Left cardiac atrium (tissue), 4 donors: ENCODE results near the gene PCDHGB7. TPM values are rescaled to one million over a fixed set of nuclear protein-coding genes. Genes with fewer than 3 reads are reported as not detected.
"Not testable (repeated sequence)": the region's sequence is repeated elsewhere in the genome, so short reads cannot be mapped to it uniquely, and the experiment has no call there.

Source experiments
- ATAC-seq, 2 donors: fragments of 200-7000 bp; cut with Tn5 transposase; one replicate each; pipeline ENCODE4 v1.9.1; 2020; ENCODE audit warnings: mild to moderate bottlenecking in 2 of 2, moderate library complexity in 2 of 2
- DNase-seq: peaks from one replicate; pipeline ENCODE4 v3.0.0-alpha.2; 2020
- intact Hi-C, 2 donors: fragments of 100-400 bp; cut with DNase I; formaldehyde crosslinking; loops; one replicate each; pipeline versions ENCODE4 v1.14.1 to v1.15.1; 2022 to 2023
- long read RNA-seq: library from polyadenylated mRNA; unstranded; transcript quantifications from one replicate; pipeline ENCODE4 v2.0.0, GENCODE V29; 2021
- total RNA-seq, 2 donors: library from RNA; stranded (reverse); fragmentation: NEBNext Ultra II Directional; extraction: Animal tissue kit (Norgen Biotek cat#: 25700); gene quantifications; one replicate each; pipeline ENCODE4 v1.2.1, GENCODE V29; 2021
- donor health status: DM: no; HTN: yes; CAD: no.
- donor health status: DM: no; HTN: yes; CAD: no; lungs with severe emphysema.
- donor health status: DM: yes; HTN: yes; CAD: no.
- donor health status: Dilated cardiomyopathy.

The PCDHGB7 gene
- total RNA-seq = 1 to 10 TPM; 7.6 to 8.8 TPM
- long read RNA-seq = 0 reads

- intact Hi-C loops = loop anchor here (5.0 to 10.0 kb wide), 2 partner anchors 137 to 145 kb away; no protein-coding TSS in a partner anchor
- ATAC-seq (peak; percentile 91 to 95), DNase-seq (peak; percentile 83)
These were observed at the start of gene PCDHGB7 for GRCh38 chr5:141417494-141418172. Gene PCDHGB7, plus strand, starts transcription at chr5:141417677. Its CDS starts 183 bp downstream, at chr5:141417860.

GRCh38 chr5:141369994-141370848 lies 47.3 kb upstream of the PCDHGB7 start, which contains the start of gene PCDHGB3:
Gene PCDHGB3, plus strand, starts transcription at chr5:141370242. Its CDS starts 153 bp downstream, at chr5:141370395.
- ATAC-seq = peak; percentile 86 to 90
- intact Hi-C loops = no loop called here
- peak; percentile 49 for DNase-seq

DNA sequence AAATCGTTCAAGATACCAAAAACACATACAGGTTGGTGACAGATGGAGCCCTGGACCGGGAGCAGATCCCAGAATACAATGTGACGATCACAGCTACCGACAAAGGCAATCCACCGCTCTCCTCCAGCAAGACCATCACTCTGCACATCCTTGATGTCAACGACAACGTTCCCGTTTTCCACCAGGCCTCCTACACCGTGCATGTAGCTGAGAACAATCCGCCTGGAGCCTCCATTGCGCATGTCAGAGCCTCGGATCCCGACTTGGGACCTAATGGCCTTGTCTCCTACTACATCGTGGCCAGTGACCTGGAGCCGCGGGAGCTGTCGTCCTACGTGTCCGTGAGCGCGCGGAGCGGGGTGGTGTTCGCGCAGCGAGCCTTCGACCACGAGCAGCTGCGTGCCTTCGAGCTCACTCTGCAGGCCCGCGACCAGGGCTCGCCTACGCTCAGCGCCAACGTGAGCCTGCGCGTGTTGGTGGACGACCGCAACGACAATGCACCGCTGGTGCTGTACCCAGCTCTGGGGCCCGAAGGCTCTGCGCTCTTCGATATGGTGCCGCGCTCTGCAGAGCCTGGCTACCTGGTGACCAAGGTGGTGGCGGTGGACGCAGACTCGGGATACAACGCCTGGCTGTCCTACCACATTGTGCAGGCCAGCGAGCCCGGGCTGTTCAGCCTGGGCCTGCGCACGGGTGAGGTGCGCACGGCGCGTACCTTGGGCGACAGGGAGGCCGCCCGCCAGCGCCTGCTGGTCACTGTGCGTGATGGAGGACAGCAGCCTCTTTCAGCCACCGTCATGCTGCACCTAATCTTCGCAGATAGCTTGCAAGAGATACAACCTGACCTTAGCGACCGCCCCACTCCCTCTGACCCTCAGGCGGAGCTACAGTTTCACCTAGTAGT lies 45.7 kb upstream of the PCDHGB7 start:
- peak in 1 of 2 donors; percentile 21 for ATAC-seq
- no peak for DNase-seq
- intact Hi-C loops = no loop called here

- intact Hi-C loops = no loop called here
- ATAC-seq (no peak), DNase-seq (no peak)
These were observed 43.7 kb upstream of the PCDHGB7 start, which contains the start of gene PCDHGA6 for GRCh38 chr5:141373673-141374317. Gene PCDHGA6, plus strand, starts transcription at chr5:141373891. Its CDS starts 193 bp downstream, at chr5:141374084.

GRCh38 chr5:141374627-141375026 lies 42.9 kb upstream of the PCDHGB7 start:
- intact Hi-C loops = no loop called here
- ATAC-seq (no peak), DNase-seq (no peak)

- intact Hi-C loops, ATAC-seq, DNase-seq: not testable (repeated sequence)
These were observed 41.9 kb upstream of the PCDHGB7 start for GRCh38 chr5:141375444-141376155.

- intact Hi-C loops = no loop called here
- DNase-seq (no peak), ATAC-seq (peak in 1 of 2 donors; percentile 34)
These were observed 34.8 kb upstream of the PCDHGB7 start, which contains the start of gene PCDHGA7 for GRCh38 chr5:141382469-141383294. Gene PCDHGA7, plus strand, starts transcription at chr5:141382742. Its CDS starts 158 bp downstream, at chr5:141382900.

GRCh38 chr5:141383345-141383744 lies 34.1 kb upstream of the PCDHGB7 start:
- DNase-seq (no peak), ATAC-seq (no peak)
- intact Hi-C loops = no loop called here

GRCh38 chr5:141384471-141385267 lies 32.8 kb upstream of the PCDHGB7 start:
- ATAC-seq (no peak), DNase-seq (no peak)
- intact Hi-C loops = no loop called here

DNA sequence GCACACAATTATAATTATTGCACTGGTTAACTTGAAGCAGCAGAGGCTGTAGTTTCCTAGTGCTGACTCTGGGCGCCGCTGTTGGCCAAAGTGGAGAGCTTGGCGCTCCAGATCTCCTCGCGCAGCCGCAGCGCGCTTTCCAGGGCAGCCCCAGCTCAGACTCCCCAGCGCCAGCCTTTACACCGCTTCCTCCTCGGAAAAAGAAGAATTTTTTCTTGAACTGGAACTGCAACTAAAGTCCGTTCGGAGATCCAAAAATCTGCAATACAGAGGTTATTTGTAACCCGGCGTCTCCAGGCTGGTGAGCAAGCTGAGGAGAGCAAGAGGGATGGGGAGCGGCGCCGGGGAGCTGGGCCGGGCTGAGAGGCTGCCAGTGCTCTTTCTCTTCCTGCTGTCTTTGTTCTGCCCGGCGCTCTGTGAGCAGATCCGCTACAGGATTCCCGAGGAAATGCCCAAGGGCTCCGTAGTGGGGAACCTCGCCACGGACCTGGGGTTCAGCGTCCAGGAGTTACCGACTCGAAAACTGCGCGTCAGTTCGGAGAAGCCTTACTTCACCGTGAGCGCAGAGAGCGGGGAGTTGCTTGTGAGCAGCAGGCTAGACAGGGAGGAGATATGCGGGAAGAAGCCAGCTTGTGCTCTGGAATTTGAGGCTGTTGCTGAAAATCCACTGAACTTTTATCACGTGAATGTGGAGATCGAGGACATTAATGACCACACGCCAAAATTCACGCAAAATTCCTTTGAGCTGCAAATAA lies 29.7 kb upstream of the PCDHGB7 start, which contains the start of gene PCDHGB4:
TSS of gene PCDHGB4 (plus strand) at position 142 of the 755 bp plus-strand sequence. CDS start at position 329, 187 bp downstream.
- intact Hi-C loops, DNase-seq: not testable (repeated sequence)
- ATAC-seq = peak; percentile 76 to 85

DNA sequence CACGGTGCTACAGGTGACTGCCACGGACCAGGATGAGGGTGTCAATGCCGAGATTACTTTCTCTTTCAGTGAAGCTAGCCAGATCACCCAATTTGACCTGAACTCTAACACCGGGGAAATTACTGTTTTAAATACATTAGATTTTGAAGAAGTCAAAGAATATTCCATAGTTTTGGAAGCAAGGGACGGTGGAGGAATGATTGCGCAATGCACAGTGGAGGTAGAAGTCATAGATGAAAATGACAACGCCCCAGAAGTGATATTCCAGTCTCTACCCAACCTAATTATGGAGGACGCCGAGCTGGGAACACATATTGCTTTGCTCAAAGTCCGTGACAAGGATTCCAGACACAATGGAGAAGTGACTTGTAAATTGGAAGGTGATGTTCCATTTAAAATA lies 28.8 kb upstream of the PCDHGB7 start:
- intact Hi-C loops = no loop called here
- DNase-seq (no peak), ATAC-seq (no peak)

DNA sequence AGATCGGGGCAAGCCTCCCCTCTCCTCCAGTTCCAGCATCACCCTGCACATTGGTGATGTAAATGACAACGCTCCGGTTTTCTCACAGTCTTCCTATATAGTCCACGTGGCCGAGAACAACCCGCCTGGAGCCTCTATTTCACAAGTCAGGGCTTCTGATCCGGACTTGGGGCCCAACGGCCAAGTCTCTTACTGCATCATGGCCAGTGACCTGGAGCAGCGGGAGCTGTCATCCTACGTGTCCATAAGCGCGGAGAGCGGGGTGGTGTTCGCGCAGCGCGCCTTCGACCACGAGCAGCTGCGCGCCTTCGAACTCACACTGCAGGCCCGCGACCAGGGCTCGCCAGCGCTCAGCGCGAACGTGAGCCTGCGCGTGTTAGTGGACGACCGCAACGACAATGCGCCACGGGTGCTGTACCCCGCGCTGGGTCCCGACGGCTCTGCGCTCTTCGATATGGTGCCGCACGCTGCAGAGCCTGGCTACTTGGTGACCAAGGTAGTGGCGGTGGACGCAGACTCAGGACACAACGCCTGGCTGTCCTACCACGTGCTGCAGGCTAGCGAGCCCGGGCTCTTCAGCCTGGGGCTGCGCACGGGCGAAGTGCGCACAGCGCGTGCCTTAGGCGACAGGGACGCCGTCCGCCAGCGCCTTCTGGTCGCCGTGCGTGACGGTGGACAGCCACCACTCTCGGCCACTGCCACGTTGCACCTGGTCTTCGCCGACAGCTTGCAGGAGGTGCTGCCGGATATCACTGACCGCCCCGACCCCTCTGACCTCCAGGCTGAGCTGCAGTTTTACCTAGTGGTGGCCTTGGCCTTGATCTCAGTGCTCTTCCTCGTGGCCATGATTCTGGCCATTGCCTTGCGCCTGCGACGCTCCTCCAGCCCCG lies 28.1 kb upstream of the PCDHGB7 start:
- DNase-seq (no peak), ATAC-seq (no peak)
- intact Hi-C loops = no loop called here

DNA sequence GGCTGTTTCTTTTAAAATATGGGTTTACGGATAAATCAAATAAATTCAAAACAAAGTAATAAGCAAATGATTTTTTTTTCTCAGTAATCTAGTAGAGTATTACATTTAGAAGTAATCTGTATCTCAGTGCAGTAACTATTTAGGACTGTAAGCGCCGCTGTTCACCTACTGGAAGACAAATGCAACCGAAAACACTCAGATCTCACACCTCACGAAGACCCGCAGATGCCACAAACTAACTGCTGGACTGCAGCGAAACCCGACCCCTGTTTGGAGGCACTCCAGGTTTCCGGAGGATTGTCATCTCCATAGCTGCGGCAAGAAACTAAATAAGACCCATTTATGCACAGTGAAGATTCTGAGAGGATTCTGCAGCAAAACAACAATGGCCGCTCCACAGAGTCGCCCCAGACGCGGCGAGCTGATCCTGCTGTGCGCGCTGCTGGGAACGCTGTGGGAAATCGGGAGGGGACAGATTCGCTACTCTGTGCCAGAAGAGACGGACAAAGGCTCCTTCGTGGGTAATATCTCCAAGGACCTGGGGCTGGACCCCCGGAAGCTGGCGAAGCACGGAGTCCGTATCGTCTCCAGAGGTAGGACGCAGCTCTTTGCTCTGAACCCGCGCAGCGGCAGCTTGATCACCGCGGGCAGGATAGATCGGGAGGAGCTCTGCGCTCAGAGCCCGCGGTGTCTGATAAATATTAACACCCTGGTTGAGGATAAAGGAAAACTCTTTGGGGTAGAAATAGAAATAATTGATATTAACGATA lies 24.9 kb upstream of the PCDHGB7 start, which contains the start of gene PCDHGA8:
TSS of gene PCDHGA8 (plus strand) at position 205 of the 770 bp plus-strand sequence. CDS start at position 386, 181 bp downstream.
- no peak for ATAC-seq
- intact Hi-C loops = no loop called here
- DNase-seq = no peak
